ENCODE data around the gene EEF1AKMT1. TPM values are rescaled to one million over a fixed set of nuclear protein-coding genes. Genes with fewer than 3 reads are reported as not detected.
A peak's percentile ranks its signal among the peaks of the same experiment; 100 is the strongest.
"Not testable (repeated sequence)": the region's sequence is repeated elsewhere in the genome, so short reads cannot be mapped to it uniquely, and the experiment has no call there.

EEF1AKMT1 gene
- total RNA-seq, 2 donors from 2014 or later = 8.5 to 19.1 TPM

GRCh38 chr13:20788312-20788711 lies 14.6 kb upstream of the EEF1AKMT1 start:
- H3K36me3 Mint-ChIP-seq = peaks cover 4 to 18% of the 10 kb centered on the region in 2 donors
- H3K9me3 Mint-ChIP-seq = no peaks in the 10 kb centered on the region
- no peak for DNase-seq (ENCODE audit: low spot score in 2 of 2)
- no peak for ATAC-seq
- no peak overlapping the region for H3K27ac Mint-ChIP-seq

GRCh38 chr13:20787180-20787579 lies 13.4 kb upstream of the EEF1AKMT1 start:
- ATAC-seq (no peak), DNase-seq (ENCODE audit: low spot score in 2 of 2) (no peak)
- peaks cover 4 to 22% of the 10 kb centered on the region in 2 donors for H3K36me3 Mint-ChIP-seq
- no peaks in the 10 kb centered on the region for H3K9me3 Mint-ChIP-seq
- no peak overlapping the region for H3K27ac Mint-ChIP-seq

GRCh38 chr13:20782116-20782708 lies 8.5 kb upstream of the EEF1AKMT1 start:
- H3K9me3 Mint-ChIP-seq = no peaks in the 10 kb centered on the region
- peak overlapping the region in 1 of 2 donors; percentile 71 for H3K27ac Mint-ChIP-seq
- DNase-seq (ENCODE audit: low spot score in 2 of 2) = no peak
- ATAC-seq = peak in 1 of 2 donors; percentile 90
- H3K36me3 Mint-ChIP-seq = peaks cover 2 to 11% of the 10 kb centered on the region in 2 donors

GRCh38 chr13:20780317-20780716 lies 6.6 kb upstream of the EEF1AKMT1 start:
- ATAC-seq (no peak), DNase-seq (ENCODE audit: low spot score in 2 of 2) (no peak)
- Mint-ChIP-seq H3K27ac (peak overlapping the region; percentile 46 to 47), H3K9me3 (no peaks in the 10 kb centered on the region), H3K36me3 (peaks cover 0 to 9% of the 10 kb centered on the region in 2 donors)

GRCh38 chr13:20779405-20779804 lies 5.6 kb upstream of the EEF1AKMT1 start:
- H3K36me3 Mint-ChIP-seq = peaks cover 0 to 16% of the 10 kb centered on the region in 2 donors
- ATAC-seq = no peak
- H3K27ac Mint-ChIP-seq = peak overlapping the region in 1 of 2 donors; percentile 13
- H3K9me3 Mint-ChIP-seq = no peaks in the 10 kb centered on the region
- DNase-seq (ENCODE audit: low spot score in 2 of 2) = no peak

- Mint-ChIP-seq H3K36me3 (peaks cover 7 to 23% of the 10 kb centered on the region in 2 donors), H3K27ac (no peak overlapping the region), H3K9me3 (no peaks in the 10 kb centered on the region)
- ATAC-seq (no peak), DNase-seq (ENCODE audit: low spot score in 2 of 2) (no peak)
Observed at GRCh38 chr13:20778311-20778710, 4.5 kb upstream of the EEF1AKMT1 start.

- no peak overlapping the region for H3K27ac Mint-ChIP-seq
- DNase-seq (ENCODE audit: low spot score in 2 of 2) (no peak), ATAC-seq (no peak)
- no peaks in the 10 kb centered on the region for H3K9me3 Mint-ChIP-seq
- H3K36me3 Mint-ChIP-seq = peaks cover 11 to 26% of the 10 kb centered on the region in 2 donors
Observed at GRCh38 chr13:20776751-20777150, 3.0 kb upstream of the EEF1AKMT1 start.

- ATAC-seq (no peak), DNase-seq (ENCODE audit: low spot score in 2 of 2) (no peak)
- Mint-ChIP-seq H3K27ac (no peak overlapping the region), H3K9me3 (peaks cover 0 to 5% of the 10 kb centered on the region in 2 donors), H3K36me3 (peaks cover 11 to 34% of the 10 kb centered on the region in 2 donors)
Observed at GRCh38 chr13:20775961-20776360, 2.2 kb upstream of the EEF1AKMT1 start.

GRCh38 chr13:20774746-20775145 lies 985 bp upstream of the EEF1AKMT1 start:
- Mint-ChIP-seq H3K27ac (peak overlapping the region; percentile 45 to 91), H3K9me3 (peaks cover 3 to 8% of the 10 kb centered on the region in 2 donors), H3K36me3 (peaks cover 19 to 46% of the 10 kb centered on the region in 2 donors)
- ATAC-seq (no peak), DNase-seq (ENCODE audit: low spot score in 2 of 2) (no peak)

- DNase-seq (ENCODE audit: low spot score in 2 of 2) (no peak), ATAC-seq (no peak)
- H3K9me3 Mint-ChIP-seq = peaks cover 16 to 22% of the 10 kb centered on the region in 2 donors
- peak overlapping the region; percentile 91 to 99 for H3K27ac Mint-ChIP-seq
- peaks cover 40 to 68% of the 10 kb centered on the region in 2 donors for H3K36me3 Mint-ChIP-seq
Observed at GRCh38 chr13:20772401-20773131, 1.2 kb downstream of the EEF1AKMT1 start.

GRCh38 chr13:20769834-20770233 lies 3.9 kb downstream of the EEF1AKMT1 start:
- no peak overlapping the region for H3K27ac Mint-ChIP-seq
- H3K9me3 Mint-ChIP-seq = peaks cover 19 to 26% of the 10 kb centered on the region in 2 donors
- H3K36me3 Mint-ChIP-seq = peaks cover 44 to 65% of the 10 kb centered on the region in 2 donors
- DNase-seq (ENCODE audit: low spot score in 2 of 2) = no peak
- ATAC-seq = no peak

- Mint-ChIP-seq H3K36me3 (peaks cover 44 to 61% of the 10 kb centered on the region in 2 donors), H3K9me3 (peaks cover 19 to 26% of the 10 kb centered on the region in 2 donors), H3K27ac (no peak overlapping the region)
- ATAC-seq (no peak), DNase-seq (ENCODE audit: low spot score in 2 of 2) (no peak)
Observed at GRCh38 chr13:20769091-20769490, 4.7 kb downstream of the EEF1AKMT1 start.

GRCh38 chr13:20767309-20767943 lies 6.3 kb downstream of the EEF1AKMT1 start:
- H3K9me3 Mint-ChIP-seq = peaks cover 19 to 26% of the 10 kb centered on the region in 2 donors
- peaks cover 33 to 47% of the 10 kb centered on the region in 2 donors for H3K36me3 Mint-ChIP-seq

GRCh38 chr13:20760872-20761271 lies 12.9 kb downstream of the EEF1AKMT1 start:
- Mint-ChIP-seq H3K27ac (no peak overlapping the region), H3K9me3 (peaks cover 0 to 5% of the 10 kb centered on the region in 2 donors), H3K36me3 (peaks cover 15 to 28% of the 10 kb centered on the region in 2 donors)
- ATAC-seq (no peak), DNase-seq (ENCODE audit: low spot score in 2 of 2) (no peak)

More at GRCh38 chr13:20767309-20767943, 6.3 kb downstream of the EEF1AKMT1 start:
- DNase-seq (ENCODE audit: low spot score in 2 of 2) (no peak), ATAC-seq (no peak)
- H3K27ac Mint-ChIP-seq = no peak overlapping the region

GRCh38 chr13:20754009-20754408 lies 19.8 kb downstream of the EEF1AKMT1 start:
- H3K36me3 Mint-ChIP-seq = peaks cover 72 to 77% of the 10 kb centered on the region in 2 donors
- DNase-seq (ENCODE audit: low spot score in 2 of 2) = no peak
- no peak overlapping the region for H3K27ac Mint-ChIP-seq
- ATAC-seq = no peak
- H3K9me3 Mint-ChIP-seq = peaks cover 37 to 45% of the 10 kb centered on the region in 2 donors

- DNase-seq (ENCODE audit: low spot score in 2 of 2) (no peak), ATAC-seq (no peak)
- Mint-ChIP-seq H3K36me3 (peaks cover 73 to 77% of the 10 kb centered on the region in 2 donors), H3K27ac (no peak overlapping the region), H3K9me3 (peaks cover 39 to 58% of the 10 kb centered on the region in 2 donors)
Observed at GRCh38 chr13:20749377-20749776, 24.4 kb downstream of the EEF1AKMT1 start.

GRCh38 chr13:20743830-20744404 lies 29.8 kb downstream of the EEF1AKMT1 start:
- DNase-seq (ENCODE audit: low spot score in 2 of 2); ATAC-seq; H3K27ac Mint-ChIP-seq: not testable (repeated sequence)
- H3K36me3 Mint-ChIP-seq = peaks cover 34 to 57% of the 10 kb centered on the region in 2 donors
- peaks cover 4 to 21% of the 10 kb centered on the region in 2 donors for H3K9me3 Mint-ChIP-seq
